Measurements from ENCODE around the gene PDE7B.

Gene PDE7B

GRCh38 chr6:136208783-136209182, 357.3 kb downstream of the PDE7B start:
- no peak overlapping the region for H3K27ac ChIP-seq
- TF ChIP-seq, protein P1, sequence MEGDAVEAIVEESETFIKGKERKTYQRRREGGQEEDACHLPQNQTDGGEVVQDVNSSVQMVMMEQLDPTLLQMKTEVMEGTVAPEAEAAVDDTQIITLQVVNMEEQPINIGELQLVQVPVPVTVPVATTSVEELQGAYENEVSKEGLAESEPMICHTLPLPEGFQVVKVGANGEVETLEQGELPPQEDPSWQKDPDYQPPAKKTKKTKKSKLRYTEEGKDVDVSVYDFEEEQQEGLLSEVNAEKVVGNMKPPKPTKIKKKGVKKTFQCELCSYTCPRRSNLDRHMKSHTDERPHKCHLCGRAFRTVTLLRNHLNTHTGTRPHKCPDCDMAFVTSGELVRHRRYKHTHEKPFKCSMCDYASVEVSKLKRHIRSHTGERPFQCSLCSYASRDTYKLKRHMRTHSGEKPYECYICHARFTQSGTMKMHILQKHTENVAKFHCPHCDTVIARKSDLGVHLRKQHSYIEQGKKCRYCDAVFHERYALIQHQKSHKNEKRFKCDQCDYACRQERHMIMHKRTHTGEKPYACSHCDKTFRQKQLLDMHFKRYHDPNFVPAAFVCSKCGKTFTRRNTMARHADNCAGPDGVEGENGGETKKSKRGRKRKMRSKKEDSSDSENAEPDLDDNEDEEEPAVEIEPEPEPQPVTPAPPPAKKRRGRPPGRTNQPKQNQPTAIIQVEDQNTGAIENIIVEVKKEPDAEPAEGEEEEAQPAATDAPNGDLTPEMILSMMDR (IDR thresholded peaks at IDR 0.05): no peak
- TF ChIP-seq ZFX (IDR thresholded peaks at IDR 0.05; ENCODE audit: borderline replicate concordance): no peak

DNA sequence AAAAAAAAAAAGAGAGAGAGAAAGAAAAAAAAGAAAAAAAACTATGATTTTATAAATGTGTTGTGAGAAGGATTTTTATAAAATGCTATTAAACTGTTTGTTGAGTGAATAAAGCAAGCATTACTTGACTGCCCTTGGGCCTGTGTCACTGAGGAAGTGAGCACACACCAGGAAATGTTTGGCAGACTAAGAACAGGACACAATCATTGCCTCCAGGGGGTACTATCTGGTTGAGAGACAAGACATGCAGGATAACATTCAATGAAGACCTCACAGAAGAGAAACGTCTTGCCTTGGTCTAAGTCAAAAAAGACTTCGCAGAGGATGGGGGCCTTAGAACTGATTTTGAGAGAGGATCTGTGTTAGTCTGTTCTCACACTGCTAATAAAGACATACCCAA, 358.0 kb downstream of the PDE7B start:
- H3K27ac ChIP-seq: no peak overlapping the region
- no peak for TF ChIP-seq ZFX (IDR thresholded peaks at IDR 0.05; ENCODE audit: borderline replicate concordance)
- TF ChIP-seq, protein P1 (IDR thresholded peaks at IDR 0.05): no peak

- no peak overlapping the region for H3K27ac ChIP-seq
- TF ChIP-seq ZFX (IDR thresholded peaks at IDR 0.05; ENCODE audit: borderline replicate concordance): no peak
- TF ChIP-seq, protein P1 (IDR thresholded peaks at IDR 0.05): no peak
Measured at GRCh38 chr6:136210398-136211165, 359.1 kb downstream of the PDE7B start.

- no peak overlapping the region for H3K27ac ChIP-seq
- TF ChIP-seq, protein P1 (IDR thresholded peaks at IDR 0.05): no peak
- no peak for TF ChIP-seq ZFX (IDR thresholded peaks at IDR 0.05; ENCODE audit: borderline replicate concordance)
Measured at GRCh38 chr6:136212608-136213007, 361.1 kb downstream of the PDE7B start.

- no peak overlapping the region for H3K27ac ChIP-seq
- TF ChIP-seq, protein P1 (IDR thresholded peaks at IDR 0.05): no peak
- no peak for TF ChIP-seq ZFX (IDR thresholded peaks at IDR 0.05; ENCODE audit: borderline replicate concordance)
Measured at GRCh38 chr6:136213012-136213539, 361.6 kb downstream of the PDE7B start.

DNA sequence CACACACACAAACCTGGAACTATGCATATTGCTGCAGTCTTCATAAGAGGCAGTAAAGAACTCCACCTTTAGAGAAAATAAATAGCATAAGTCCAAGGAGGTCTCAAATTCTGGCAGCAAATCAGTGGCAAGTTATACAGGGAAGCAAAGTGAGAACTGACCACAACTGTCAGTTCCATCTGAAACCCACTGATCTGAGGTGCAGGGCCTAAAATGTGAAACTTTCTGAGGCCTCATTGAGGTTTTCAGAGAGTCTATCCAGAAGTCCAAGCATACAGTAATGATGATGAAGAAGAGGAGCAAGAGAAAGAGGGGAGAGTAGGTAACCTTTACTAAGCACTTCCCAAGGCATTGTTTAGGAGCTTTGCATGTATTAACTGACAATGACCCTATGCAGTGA, 362.4 kb downstream of the PDE7B start:
- no peak for TF ChIP-seq ZFX (IDR thresholded peaks at IDR 0.05; ENCODE audit: borderline replicate concordance)
- TF ChIP-seq, protein P1 (IDR thresholded peaks at IDR 0.05): no peak
- H3K27ac ChIP-seq: no peak overlapping the region

Data from 22Rv1 (cell line).